OCI-LY3 (cell line): Measurements from ENCODE around the gene RGS6.

Experiments used
- H2AFZ ChIP-seq: fragments of 200-600, 300-600 bp; shearing (Covaris generic); 2 replicates; pipeline ENCODE4 v1.6.0; 2014; ENCODE audit warnings: antibody characterized with exemption, low read depth, low read length
- H3K27ac ChIP-seq: fragments of 200-600, 300-600 bp; sonication (generic); 2 replicates; pipeline ENCODE4 v1.5.1; 2014; ENCODE audit warnings: mild to moderate bottlenecking, low read length, moderate library complexity, mixed read lengths
- H3K27me3 ChIP-seq: fragments of 200-600, 300-600 bp; sonication (generic); 2 replicates; pipeline ENCODE4 v1.6.1; 2014; ENCODE audit warnings: low read depth, low read length, mixed read lengths
- H3K36me3 ChIP-seq: fragments of 200-600, 300-600 bp; sonication (generic); replicated peaks from 2 replicates; pipeline ENCODE3; 2014; ENCODE audit warnings: low read depth, low read length, mixed read lengths
- H3K4me1 ChIP-seq: fragments of 300-600, 200-600 bp; sonication (generic); 2 replicates; pipeline ENCODE4 v1.6.1; 2014; ENCODE audit warnings: low read length, mixed read lengths
- H3K4me2 ChIP-seq: fragments of 200-600, 300-600 bp; sonication (generic); 2 replicates; pipeline ENCODE4 v1.6.1; 2014; ENCODE audit warnings: low read length, mixed read lengths
- H3K4me3 ChIP-seq: fragments of 300-600, 200-600 bp; sonication (generic); 2 replicates; pipeline ENCODE4 v1.5.1; 2014; ENCODE audit warnings: antibody characterized with exemption, mild to moderate bottlenecking, low read length, moderate library complexity
- H3K79me2 ChIP-seq: fragments of 300-600, 200-600 bp; shearing (Covaris generic); 2 replicates; pipeline ENCODE4 v1.6.1; 2014; ENCODE audit warnings: mild to moderate bottlenecking, low read length, mixed read lengths
- H3K9ac ChIP-seq: fragments of 300-600, 200-600 bp; shearing (Covaris generic); 2 replicates; pipeline ENCODE4 v1.6.0; 2014; ENCODE audit warnings: mild to moderate bottlenecking, low read length, moderate library complexity
- H3K9me3 ChIP-seq: fragments of 200-600, 300-600 bp; shearing (Covaris generic); 2 replicates; pipeline ENCODE4 v1.6.1; 2014; ENCODE audit warnings: low read length, mixed read lengths; ENCODE audit not compliant: insufficient read depth
- H4K20me1 ChIP-seq: fragments of 200-600, 300-600 bp; sonication (generic); 2 replicates; pipeline ENCODE4 v1.6.1; 2016; ENCODE audit warnings: low read length, mixed read lengths; ENCODE audit not compliant: insufficient read depth
- EZH2phosphoT487 ChIP-seq: fragments of 200-600 bp; shearing (Covaris generic); IDR thresholded peaks from 2 replicates; pipeline ENCODE4 v1.6.1; 2018; ENCODE audit warnings: antibody characterized with exemption, mixed run types, low read depth
- TF ChIP-seq, protein P1 (sequence below): fragments of 200-600, 300-600 bp; sonication (generic); IDR thresholded peaks from 2 replicates; pipeline ENCODE4 v1.5.1; 2014; ENCODE audit warnings: antibody characterized with exemption, low read length, low read depth

RGS6 gene

DNA sequence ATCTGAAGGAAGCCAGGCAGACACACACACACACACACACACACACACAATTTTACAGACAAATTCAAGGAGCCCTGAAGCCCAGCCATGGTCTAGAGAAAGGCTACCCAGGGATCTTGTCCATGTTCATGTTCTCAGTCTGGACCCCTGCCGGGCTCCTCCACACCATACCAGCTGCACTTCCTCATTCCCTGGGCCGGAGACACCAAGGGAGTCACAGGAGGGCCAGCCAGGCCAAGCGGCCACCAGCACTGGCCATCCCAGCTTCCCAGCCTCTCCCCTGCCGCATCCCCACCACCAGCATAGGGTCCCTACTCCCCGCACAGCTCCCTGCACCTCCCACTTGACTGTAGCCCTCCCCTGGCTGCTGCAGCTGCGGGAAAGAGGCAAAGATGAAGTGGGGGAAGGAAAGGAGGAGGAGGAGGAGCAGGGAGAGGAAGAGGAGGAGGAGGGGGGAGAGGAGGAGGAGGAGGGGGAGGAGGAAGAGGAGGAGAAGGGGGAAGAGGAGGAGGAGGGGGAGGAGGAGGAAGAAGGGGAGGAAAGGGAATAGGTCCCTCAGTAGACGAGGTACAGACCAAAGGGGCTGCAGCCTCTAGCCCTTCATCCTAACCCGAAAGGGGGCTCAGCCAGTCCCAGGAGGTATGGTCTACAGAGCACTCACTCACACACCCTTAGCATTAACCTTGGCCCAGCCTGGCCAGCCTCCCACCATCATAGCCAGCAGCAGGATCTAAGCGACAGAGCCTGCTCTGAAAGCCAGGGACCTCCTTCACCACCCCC is 668.5 kb downstream of the RGS6 start:
- H3K9ac ChIP-seq, result no peak overlapping the region
- no peaks in the 10 kb centered on the region for H4K20me1 ChIP-seq
- H3K79me2 ChIP-seq, result no peaks in the 10 kb centered on the region
- no peak overlapping the region for H2AFZ ChIP-seq
- no peak overlapping the region for H3K4me2 ChIP-seq
- no peak for TF ChIP-seq EZH2phosphoT487
- TF ChIP-seq, protein P1, sequence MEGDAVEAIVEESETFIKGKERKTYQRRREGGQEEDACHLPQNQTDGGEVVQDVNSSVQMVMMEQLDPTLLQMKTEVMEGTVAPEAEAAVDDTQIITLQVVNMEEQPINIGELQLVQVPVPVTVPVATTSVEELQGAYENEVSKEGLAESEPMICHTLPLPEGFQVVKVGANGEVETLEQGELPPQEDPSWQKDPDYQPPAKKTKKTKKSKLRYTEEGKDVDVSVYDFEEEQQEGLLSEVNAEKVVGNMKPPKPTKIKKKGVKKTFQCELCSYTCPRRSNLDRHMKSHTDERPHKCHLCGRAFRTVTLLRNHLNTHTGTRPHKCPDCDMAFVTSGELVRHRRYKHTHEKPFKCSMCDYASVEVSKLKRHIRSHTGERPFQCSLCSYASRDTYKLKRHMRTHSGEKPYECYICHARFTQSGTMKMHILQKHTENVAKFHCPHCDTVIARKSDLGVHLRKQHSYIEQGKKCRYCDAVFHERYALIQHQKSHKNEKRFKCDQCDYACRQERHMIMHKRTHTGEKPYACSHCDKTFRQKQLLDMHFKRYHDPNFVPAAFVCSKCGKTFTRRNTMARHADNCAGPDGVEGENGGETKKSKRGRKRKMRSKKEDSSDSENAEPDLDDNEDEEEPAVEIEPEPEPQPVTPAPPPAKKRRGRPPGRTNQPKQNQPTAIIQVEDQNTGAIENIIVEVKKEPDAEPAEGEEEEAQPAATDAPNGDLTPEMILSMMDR, result no peak
- H3K27ac ChIP-seq, result no peak overlapping the region
- no peaks in the 10 kb centered on the region for H3K4me1 ChIP-seq
- H3K36me3 ChIP-seq, result no peaks in the 10 kb centered on the region
- H3K27me3 ChIP-seq, result peaks cover 55% of the 10 kb centered on the region
- H3K9me3 ChIP-seq, result no peaks in the 10 kb centered on the region
- no peak overlapping the region for H3K4me3 ChIP-seq

DNA sequence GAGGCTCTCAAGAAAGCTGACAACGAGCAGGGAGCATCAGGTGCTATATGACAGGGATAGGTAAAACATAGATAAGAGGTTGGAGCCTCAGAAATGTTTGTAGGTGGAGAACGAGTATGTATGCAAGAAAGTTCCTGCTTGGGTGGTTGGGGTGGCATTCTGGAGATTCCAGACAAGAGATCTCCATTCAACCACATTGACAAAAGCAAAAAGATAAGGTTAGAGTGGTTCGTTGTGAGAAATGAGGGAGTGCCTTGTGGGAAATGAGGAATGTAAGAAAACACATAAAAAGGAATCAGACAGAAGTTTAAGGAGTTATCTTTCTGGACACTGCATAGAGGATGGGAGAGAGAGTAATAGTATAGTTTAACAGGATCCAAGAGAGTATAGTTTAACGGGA is 671.4 kb downstream of the RGS6 start:
- no peak overlapping the region for H3K27ac ChIP-seq
- H3K9ac ChIP-seq, result no peak overlapping the region
- no peak overlapping the region for H3K4me2 ChIP-seq
- no peaks in the 10 kb centered on the region for H3K4me1 ChIP-seq
- H3K4me3 ChIP-seq, result no peak overlapping the region
- no peaks in the 10 kb centered on the region for H3K9me3 ChIP-seq
- H3K36me3 ChIP-seq, result no peaks in the 10 kb centered on the region
- TF ChIP-seq EZH2phosphoT487, result no peak
- TF ChIP-seq, protein P1, result no peak
- H3K27me3 ChIP-seq, result peaks cover 29% of the 10 kb centered on the region
- no peaks in the 10 kb centered on the region for H4K20me1 ChIP-seq
- H3K79me2 ChIP-seq, result no peaks in the 10 kb centered on the region
- H2AFZ ChIP-seq, result no peak overlapping the region

DNA sequence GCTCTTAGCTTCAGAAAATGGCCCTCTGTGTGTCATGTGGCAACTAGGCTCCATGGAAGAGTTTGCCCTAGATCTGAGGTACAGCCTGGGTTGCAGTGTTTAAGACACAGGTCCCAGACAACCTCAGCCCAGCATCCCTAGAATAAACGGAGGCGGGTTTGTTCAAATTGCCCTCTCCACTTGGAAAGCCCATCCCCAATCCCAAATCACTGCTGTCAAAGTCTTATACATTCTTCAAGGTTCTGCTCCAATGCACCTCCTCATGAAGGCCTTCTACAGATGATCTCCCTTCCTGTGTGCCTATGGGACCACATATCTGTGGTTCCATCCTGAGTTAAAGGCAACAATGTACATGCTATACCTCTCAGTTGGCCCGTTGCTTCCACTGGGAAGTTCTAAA is 671.9 kb downstream of the RGS6 start:
- H3K4me2 ChIP-seq, result no peak overlapping the region

DNA sequence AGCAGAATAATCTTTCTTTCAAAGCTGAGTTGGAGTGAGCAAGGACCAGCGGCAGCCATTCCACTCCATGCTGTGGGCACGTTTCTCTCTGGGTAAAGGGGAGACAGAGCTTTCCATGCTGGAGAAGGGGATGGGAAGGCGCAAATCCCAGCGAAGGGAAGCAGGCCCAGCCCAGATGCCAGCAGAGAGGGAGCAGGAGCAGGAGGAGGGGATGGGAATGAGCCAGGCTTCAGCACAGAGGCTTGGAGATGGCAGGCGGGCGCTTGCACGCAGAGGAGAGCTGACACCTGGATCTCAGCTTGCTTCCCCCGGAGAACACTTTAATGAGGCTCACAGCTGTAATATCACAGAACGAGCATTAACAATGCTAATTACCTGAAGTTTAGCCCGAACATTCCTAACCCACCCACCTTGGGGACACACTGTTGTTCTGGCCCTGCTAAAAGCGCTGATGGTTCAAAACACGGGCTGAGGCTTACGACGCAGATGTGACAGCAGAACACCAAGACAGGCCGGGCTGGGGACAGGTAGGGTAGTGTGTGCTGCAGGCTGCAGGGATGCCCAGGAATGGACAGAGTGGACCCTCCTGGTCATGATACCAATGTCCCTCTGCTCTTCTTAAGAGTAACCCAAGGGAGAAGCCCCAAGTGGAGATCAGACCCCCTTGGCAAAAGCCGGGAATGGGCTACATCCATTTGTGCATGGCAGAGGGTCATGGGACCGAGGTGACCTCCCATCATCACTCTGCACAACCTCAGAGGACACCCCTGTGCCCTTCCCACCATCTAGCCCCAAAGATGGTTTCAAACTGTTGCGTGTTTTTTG is 673.1 kb downstream of the RGS6 start:
- no peak overlapping the region for H3K27ac ChIP-seq
- H3K27me3 ChIP-seq, result peaks cover 24% of the 10 kb centered on the region
- no peak overlapping the region for H3K4me2 ChIP-seq
- no peaks in the 10 kb centered on the region for H3K36me3 ChIP-seq
- TF ChIP-seq EZH2phosphoT487, result no peak
- TF ChIP-seq, protein P1, result no peak
- no peaks in the 10 kb centered on the region for H4K20me1 ChIP-seq
- no peaks in the 10 kb centered on the region for H3K9me3 ChIP-seq
- no peak overlapping the region for H2AFZ ChIP-seq
- no peak overlapping the region for H3K9ac ChIP-seq
- H3K79me2 ChIP-seq, result no peaks in the 10 kb centered on the region
- H3K4me3 ChIP-seq, result no peak overlapping the region
- H3K4me1 ChIP-seq, result no peaks in the 10 kb centered on the region

More for the DNA sequence above, 671.9 kb downstream of the RGS6 start:
- H3K27me3 ChIP-seq, result peaks cover 24% of the 10 kb centered on the region
- TF ChIP-seq, protein P1, result no peak
- TF ChIP-seq EZH2phosphoT487, result no peak
- no peak overlapping the region for H3K9ac ChIP-seq
- H3K27ac ChIP-seq, result no peak overlapping the region
- no peaks in the 10 kb centered on the region for H3K4me1 ChIP-seq
- no peak overlapping the region for H2AFZ ChIP-seq
- H4K20me1 ChIP-seq, result no peaks in the 10 kb centered on the region
- H3K9me3 ChIP-seq, result no peaks in the 10 kb centered on the region
- H3K4me3 ChIP-seq, result no peak overlapping the region
- no peaks in the 10 kb centered on the region for H3K36me3 ChIP-seq
- H3K79me2 ChIP-seq, result no peaks in the 10 kb centered on the region
